NOMO-1 treated with DMSO at 0.1 percent for 48 hours (cell line): ENCODE measurements around the gene TOB1.
"Not testable (repeated sequence)": the region's sequence is repeated elsewhere in the genome, so short reads cannot be mapped to it uniquely, and the experiment has no call there.

Source experiments
- DNase-seq: peaks from one replicate; lab custom pipeline; 2025; ENCODE audit not compliant: unreplicated experiment; lab: John Stamatoyannopoulos, UW

Gene TOB1

DNA sequence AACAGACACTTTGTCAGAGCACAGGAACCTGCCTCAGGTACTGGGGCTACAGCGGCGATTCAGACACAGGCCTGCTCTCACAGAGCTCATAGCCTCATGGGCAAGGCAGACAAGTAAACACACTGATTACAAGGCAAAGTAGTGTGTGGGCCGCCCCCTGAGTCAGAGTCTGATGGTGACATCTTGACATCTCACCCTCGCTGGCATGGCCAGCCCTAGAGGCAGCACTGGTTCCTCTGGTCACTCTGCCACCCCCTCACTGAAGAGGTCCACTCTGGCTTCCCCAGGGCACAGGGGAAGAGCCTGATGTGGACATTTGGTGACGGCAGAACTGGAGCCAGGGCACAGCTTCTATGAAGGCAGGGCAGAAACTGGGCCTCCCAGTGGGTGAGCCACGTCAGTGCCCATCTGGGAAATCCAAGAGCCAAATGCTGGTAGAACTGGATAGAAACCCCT, 32.9 kb upstream of the TOB1 start:
- no peak for DNase-seq

DNA sequence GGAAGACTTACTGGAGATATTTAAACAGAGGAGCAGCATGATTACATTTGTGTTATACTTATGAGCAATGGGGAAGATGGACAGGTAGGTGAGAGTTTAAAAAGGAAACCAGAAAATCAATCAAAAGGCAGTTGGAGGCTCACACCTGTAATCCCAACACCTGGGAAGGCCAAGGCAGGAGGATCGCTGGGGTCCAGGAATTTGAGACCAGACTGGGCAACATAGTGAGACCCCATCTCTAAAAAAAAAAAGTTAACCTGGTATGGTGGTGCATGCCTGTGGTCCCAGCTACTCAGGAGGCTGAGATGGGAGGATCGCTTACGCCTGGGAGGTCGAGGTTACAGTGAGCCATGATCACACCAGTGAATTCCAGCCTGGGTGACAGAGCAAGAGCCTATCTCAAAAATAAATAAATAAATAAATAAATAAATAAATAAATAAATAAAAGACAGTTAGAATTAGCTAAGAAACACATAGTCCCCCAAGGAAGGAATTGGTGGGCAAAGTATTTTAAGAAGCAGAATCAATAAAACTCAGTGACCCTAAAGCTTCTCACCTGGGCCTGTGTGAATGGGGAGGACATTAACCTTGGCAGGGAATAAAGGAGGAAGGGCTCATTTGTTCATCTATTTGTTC, 32.3 kb upstream of the TOB1 start:
- DNase-seq, result no peak

- not testable (repeated sequence) for DNase-seq
Observed at GRCh38 chr17:50894513-50894912, 28.4 kb upstream of the TOB1 start.

GRCh38 chr17:50893183-50893993, 27.2 kb upstream of the TOB1 start:
- no peak for DNase-seq

- DNase-seq, result no peak
Observed at GRCh38 chr17:50892101-50892776, 26.1 kb upstream of the TOB1 start.

- DNase-seq, result no peak
Observed at GRCh38 chr17:50891577-50891989, 25.4 kb upstream of the TOB1 start.

DNA sequence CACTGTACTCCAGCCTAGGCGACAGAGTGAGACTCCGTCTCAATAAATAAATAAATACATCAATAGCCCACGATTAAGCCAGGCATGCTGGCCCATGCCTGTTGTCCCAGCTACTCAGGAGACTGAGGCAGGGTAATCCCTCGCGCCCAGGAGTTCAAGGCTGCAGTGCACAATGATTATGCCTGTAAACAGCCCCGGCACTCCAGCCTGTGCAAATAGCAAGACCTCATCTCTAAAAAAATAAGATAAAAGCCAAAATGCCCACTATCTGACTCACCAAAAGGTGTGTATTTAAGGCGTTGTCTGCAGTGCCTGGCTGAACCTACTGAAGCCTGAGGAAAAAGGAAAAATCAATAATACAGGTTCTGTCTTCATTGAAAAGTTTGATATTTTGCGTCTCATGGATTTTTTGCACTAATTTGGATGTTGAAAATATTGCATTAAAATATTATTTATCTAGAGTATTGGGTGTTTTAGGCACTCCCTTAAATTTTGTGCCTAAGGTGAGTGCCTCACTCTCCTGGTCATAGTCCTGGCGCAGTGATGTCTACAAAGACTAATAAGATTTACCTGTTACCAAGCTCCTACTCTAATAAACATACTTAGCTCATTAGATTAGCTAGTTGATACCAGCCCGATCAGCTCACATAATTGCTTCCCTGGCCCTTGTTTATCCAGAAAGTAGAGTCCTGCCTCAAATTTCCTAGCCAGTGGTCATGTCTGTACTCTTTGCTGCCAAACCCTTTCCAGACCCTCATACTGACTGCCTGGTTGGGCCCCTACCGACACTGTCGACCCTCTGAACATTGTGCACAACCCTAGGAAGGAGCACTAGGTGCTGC, 24.7 kb upstream of the TOB1 start:
- no peak for DNase-seq

DNA sequence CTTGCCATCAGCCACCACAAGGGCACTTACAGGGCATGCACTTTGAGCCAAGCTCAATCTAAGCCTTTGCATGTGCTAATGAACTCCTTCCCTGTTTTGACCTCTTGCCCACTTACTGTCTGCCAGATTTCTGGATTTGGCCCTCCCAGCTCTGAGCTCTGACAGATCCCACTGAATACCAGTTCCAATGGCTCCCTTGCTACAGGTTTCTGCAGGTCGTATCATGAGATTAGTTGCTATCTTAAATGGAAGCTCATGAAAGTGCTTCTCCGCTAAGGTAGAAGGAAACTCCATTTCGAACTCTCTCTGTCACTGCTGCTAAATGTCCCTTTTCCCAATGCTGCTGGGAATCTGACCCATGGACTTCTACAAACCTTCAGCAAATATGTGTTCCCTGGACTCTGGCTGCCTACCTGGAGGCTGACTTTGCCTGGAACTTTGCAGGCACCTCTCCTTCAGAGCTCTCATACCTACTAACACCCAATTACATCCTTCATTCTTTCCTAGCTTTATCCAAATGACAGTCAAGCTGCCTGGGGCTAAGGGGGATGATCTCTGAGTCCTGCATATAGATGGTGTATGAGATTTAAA, 23.5 kb upstream of the TOB1 start:
- no peak for DNase-seq

GRCh38 chr17:50887705-50888245, 21.6 kb upstream of the TOB1 start:
- DNase-seq, result no peak

GRCh38 chr17:50884439-50885311, 18.5 kb upstream of the TOB1 start:
- DNase-seq, result peak; percentile 20

GRCh38 chr17:50883850-50884438, 17.8 kb upstream of the TOB1 start:
- peak; percentile 92 for DNase-seq

DNA sequence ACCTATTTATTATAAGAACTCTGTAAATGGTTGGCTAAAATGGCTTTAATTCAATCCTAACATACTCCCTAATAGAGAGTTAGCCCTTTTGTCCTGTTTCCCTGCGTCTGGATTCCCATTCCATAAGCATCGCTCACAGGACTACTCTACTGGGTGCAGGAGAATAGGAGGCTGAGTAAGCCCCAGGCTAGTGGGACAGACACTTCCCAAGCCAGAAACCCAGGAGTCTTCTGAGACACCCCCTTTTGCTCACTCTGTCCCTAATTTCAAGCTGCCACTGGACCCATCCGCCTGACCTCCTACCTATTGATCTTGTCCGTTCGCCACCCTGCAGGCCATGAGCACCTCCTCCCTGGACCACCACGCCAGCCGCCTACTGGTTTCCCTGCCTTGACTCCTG, 16.7 kb upstream of the TOB1 start:
- no peak for DNase-seq

GRCh38 chr17:50881182-50881581, 15.0 kb upstream of the TOB1 start:
- DNase-seq, result no peak

DNA sequence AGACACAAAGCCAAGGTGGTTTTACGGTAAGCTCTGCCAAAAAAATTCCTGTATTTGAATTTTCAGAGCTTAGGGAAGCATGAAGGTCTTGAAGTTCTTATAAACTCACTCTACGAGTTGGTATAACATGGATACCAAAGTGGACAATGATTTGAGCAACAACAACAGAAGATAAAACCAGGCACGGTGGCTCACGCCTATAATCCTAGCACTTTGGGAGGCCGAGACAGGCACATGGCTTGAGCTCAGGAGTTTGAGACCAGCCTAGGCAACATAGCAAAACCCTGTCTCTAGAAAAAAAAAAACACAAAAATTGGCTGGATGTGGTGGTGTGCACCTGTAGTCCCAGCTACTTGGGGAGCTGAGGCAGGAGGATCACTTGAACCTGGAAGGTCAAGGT, 12.9 kb upstream of the TOB1 start:
- no peak for DNase-seq

DNA sequence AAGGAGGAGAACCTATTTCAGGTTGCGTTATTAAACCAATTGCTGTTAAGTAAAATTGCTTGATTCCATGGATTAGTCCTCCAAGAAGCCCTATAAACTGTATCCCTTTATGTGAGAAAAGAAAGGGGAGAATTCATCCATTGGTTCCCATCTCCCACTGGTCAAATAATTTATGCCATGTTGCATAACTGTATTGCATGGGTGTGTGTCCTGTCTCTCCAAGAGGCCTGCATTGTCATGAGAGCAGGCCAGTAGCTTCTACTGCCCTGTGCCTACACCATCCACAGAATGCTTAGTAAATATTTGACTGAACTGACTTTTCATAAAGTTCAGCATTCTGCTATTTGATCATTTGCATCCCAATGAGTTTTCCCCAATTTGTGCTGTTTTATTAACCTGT, 11.7 kb upstream of the TOB1 start:
- no peak for DNase-seq

DNA sequence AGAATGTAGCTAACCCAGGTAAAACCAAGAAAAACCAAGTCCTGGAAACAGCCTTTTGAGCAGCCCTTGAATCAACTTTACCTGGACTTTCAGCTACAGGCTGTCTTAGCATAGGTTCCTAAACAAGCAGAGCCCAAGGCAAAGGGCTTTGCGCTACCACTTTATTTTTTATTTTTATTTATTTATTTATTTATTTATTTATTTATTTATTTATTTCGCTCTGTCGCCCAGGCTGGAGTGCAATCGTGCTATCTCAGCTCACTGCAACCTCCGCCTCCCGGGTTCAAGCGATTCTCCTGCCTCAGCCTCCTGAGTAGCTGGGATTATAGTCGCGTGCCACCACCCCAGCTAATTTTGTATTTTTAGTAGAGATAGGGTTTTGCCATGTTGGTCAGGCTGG, 10.9 kb upstream of the TOB1 start:
- not testable (repeated sequence) for DNase-seq

DNA sequence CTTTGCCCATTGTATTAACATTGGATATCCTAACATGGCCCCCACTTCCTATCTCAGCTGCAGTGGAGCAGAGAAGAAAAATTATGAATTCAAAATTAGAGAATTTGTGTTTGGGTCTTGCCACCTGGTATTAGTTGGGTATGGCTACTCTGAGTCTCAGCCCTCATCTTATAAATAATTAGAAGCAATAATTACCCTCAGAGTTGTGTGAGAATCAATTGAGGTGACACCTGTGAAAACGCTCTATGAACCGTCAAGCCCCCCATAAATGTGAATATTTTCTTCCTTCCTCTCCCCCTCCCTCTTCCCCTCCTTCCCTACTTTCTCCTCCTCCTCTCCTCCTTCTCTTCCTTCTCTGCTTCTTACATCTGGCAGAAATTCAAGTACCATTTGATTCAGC, 8.9 kb upstream of the TOB1 start:
- DNase-seq, result no peak

GRCh38 chr17:50872710-50873424, 6.7 kb upstream of the TOB1 start:
- DNase-seq, result peak; percentile 70
